K562 (cell line): ENCODE data around the gene C11orf98. TPM values are rescaled to one million over a fixed set of nuclear protein-coding genes. Genes with fewer than 3 reads are reported as not detected.

Source experiments
- ADNP ChIP-seq: fragments of 200-800 bp; sonication (Bioruptor generic); IDR thresholded peaks from 2 replicates; pipeline ENCODE4 v1.6.1; 2016; ENCODE audit warnings: missing genetic modification characterization, missing compliant biosample characterization
- ARHGAP35 ChIP-seq: fragments of 450-650 bp; IDR thresholded peaks from 2 replicates; pipeline ENCODE4 v1.6.1; 2018; ENCODE audit not compliant: partially characterized antibody
- BRCA1 ChIP-seq, 2 experiments: fragments of 450-650 bp in 1 of 2; sonication (generic) in 1 of 2; formaldehyde crosslinking in 1 of 2; IDR thresholded peaks; 2 replicates each; pipeline versions ENCODE4 v1.5.0 to v1.6.1; 2017 to 2020; ENCODE audit warnings: mild to moderate bottlenecking in 1 of 2, missing genetic modification reagents in 1 of 2
- CBX3 ChIP-seq, 2 experiments: IDR thresholded peaks; 1 replicate in 1 of 2; 2 replicates in 1 of 2; pipeline ENCODE4 v1.6.1; 2012; ENCODE audit warnings: inconsistent platforms in 2 of 2, low read length in 2 of 2, borderline replicate concordance in 1 of 2, control low read depth in 1 of 2
- E2F1 ChIP-seq: sonication (generic); formaldehyde crosslinking; IDR thresholded peaks from 2 replicates; pipeline ENCODE4 v1.8.1; 2023; ENCODE audit warnings: mild to moderate bottlenecking, missing genetic modification reagents, moderate library complexity
- FOXM1 ChIP-seq, 2 experiments: fragments of 450-650 bp in 1 of 2; sonication (generic) in 1 of 2; formaldehyde crosslinking in 1 of 2; IDR thresholded peaks; 2 replicates each; pipeline versions ENCODE4 v1.6.1 to v1.9.0; 2017 to 2022; ENCODE audit warnings: low read depth in 2 of 2, mild to moderate bottlenecking in 2 of 2, missing genetic modification reagents in 1 of 2, moderate library complexity in 1 of 2
- HMG20B ChIP-seq: fragments of 250-450 bp; sonication (Bioruptor Pico); IDR thresholded peaks from 2 replicates; pipeline ENCODE4 v1.5.0; 2021; ENCODE audit warnings: mild to moderate bottlenecking
- MXD1 ChIP-seq: fragments of 250-450 bp; sonication (Bioruptor Pico); IDR thresholded peaks from 2 replicates; pipeline ENCODE4 v1.8.0; 2021; ENCODE audit warnings: borderline replicate concordance, mild to moderate bottlenecking, moderate library complexity; ENCODE audit not compliant: poor library complexity, severe bottlenecking
- NFRKB ChIP-seq: fragments of 450-650 bp; IDR thresholded peaks from 2 replicates; pipeline ENCODE4 v1.6.1; 2016; ENCODE audit warnings: low read depth
- PBX2 ChIP-seq, 2 experiments: IDR thresholded peaks in 1 of 2; conservative IDR thresholded peaks in 1 of 2; 2 replicates each; pipeline ENCODE4 v1.6.1; 2016; ENCODE audit warnings: low read depth in 2 of 2, mild to moderate bottlenecking in 1 of 2, missing compliant biosample characterization in 1 of 2, missing genetic modification characterization in 1 of 2, moderate library complexity in 1 of 2
- POLR3G ChIP-seq: IDR thresholded peaks from 2 replicates; pipeline ENCODE4 v1.6.1; 2011; ENCODE audit not compliant: insufficient read length, insufficient replicate concordance; ENCODE audit errors: extremely low read depth
- RFX1 ChIP-seq: fragments of 450-650 bp; IDR thresholded peaks from 2 replicates; pipeline ENCODE4 v1.6.1; 2016; ENCODE audit warnings: mild to moderate bottlenecking, moderate library complexity
- SIN3A ChIP-seq, 2 experiments: fragments of 150-350 bp in 1 of 2; IDR thresholded peaks; 2 replicates each; pipeline ENCODE4 v1.6.1; 2011 to 2016; ENCODE audit warnings: borderline replicate concordance in 2 of 2, low read depth in 2 of 2, low read length in 2 of 2, mild to moderate bottlenecking in 2 of 2, moderate library complexity in 2 of 2; ENCODE audit not compliant: control insufficient read depth in 1 of 2
- TAL1 ChIP-seq: fragments of 450-650 bp; IDR thresholded peaks from 2 replicates; pipeline ENCODE4 v1.6.1; 2016; ENCODE audit warnings: mild to moderate bottlenecking
- TBL1XR1 ChIP-seq, 2 experiments: IDR thresholded peaks; 2 replicates each; pipeline ENCODE4 v1.6.1; 2012; ENCODE audit warnings: improper control_type of control experiment in 2 of 2, low read length in 2 of 2, mild to moderate bottlenecking in 1 of 2
- ZBTB1 ChIP-seq: sonication (generic); formaldehyde crosslinking; IDR thresholded peaks from 2 replicates; pipeline ENCODE4 v1.8.1; 2023; ENCODE audit warnings: missing genetic modification reagents, low read depth, mild to moderate bottlenecking, borderline replicate concordance
- ZC3H4 ChIP-seq: sonication (generic); formaldehyde crosslinking; IDR thresholded peaks from 2 replicates; pipeline ENCODE4 v1.9.0; 2021; ENCODE audit warnings: missing genetic modification reagents, borderline replicate concordance
- ZNF134 ChIP-seq: fragments of 250-450 bp; sonication (Bioruptor Pico); conservative IDR thresholded peaks from 2 replicates; pipeline ENCODE4 v1.4.0; 2020
- ZNF311 ChIP-seq: fragments of 250-450 bp; sonication (Bioruptor Pico); IDR thresholded peaks from 2 replicates; pipeline ENCODE4 v1.4.0; 2020; ENCODE audit warnings: mild to moderate bottlenecking, moderate library complexity
- ZNF354B ChIP-seq: fragments of 250-450 bp; sonication (Bioruptor Pico); IDR thresholded peaks from 2 replicates; pipeline ENCODE4 v1.4.0; 2020
- ZNF583 ChIP-seq: fragments of 250-450 bp; sonication (Bioruptor Pico); IDR thresholded peaks from 2 replicates; pipeline ENCODE4 v1.4.0; 2020
- polyA plus RNA-seq, 8 experiments: library from polyadenylated mRNA; depleted of rRNA in 4 of 8; stranded (reverse) in 5 of 8; unstranded in 3 of 8; fragments of >200 nt; fragmentation: Nextera tagmentation in 2 of 8; fragmentation: Illumina TruSeq in 1 of 8; extraction: Ambion mirVana in 2 of 8; extraction: Trizol in 1 of 8; gene quantifications; 2 replicates each; pipeline versions ENCODE4 v1.2.1 to v1.2.3, GENCODE V29; 2011 to 2014; ENCODE audit warnings: inconsistent platforms in 1 of 8, missing spikeins in 1 of 8
- total RNA-seq, 7 experiments: library from RNA; depleted of rRNA in 6 of 7; stranded (reverse); fragments of >200 nt in 6 of 7; fragmentation: Illumina TruSeq in 2 of 7; extraction: Trizol in 2 of 7; gene quantifications; 2 replicates each; pipeline versions ENCODE4 v1.2.1 to v1.2.3, GENCODE V29; 2011 to 2021; ENCODE audit warnings: low replicate concordance in 1 of 7

Gene C11orf98
- total and polyA plus RNA-seq, 9 of the 15 experiments (the other 6 are each of a cell fraction or from before 2014, with no cell fraction given), result 103 to 352 (median 218) TPM

GRCh38 chr11:62705880-62706849 lies 41.2 kb upstream of the C11orf98 start (continued):
- TF ChIP-seq CBX3 (IDR thresholded peaks at IDR 0.05; ENCODE audit: borderline replicate concordance in 1 of 2, low read length in 2 of 2) (no peak), E2F1 (CRISPR knock-in tag) (no peak), ZNF583 (CRISPR knock-in tag) (no peak), TAL1 (no peak), ZNF134 (CRISPR knock-in tag) (no peak), ZBTB1 (CRISPR knock-in tag) (no peak), RFX1 (peak; percentile 95), ZNF311 (no peak), TBL1XR1 (IDR thresholded peaks at IDR 0.05; ENCODE audit: low read length in 2 of 2) (no peak), ZNF354B (no peak), HMG20B (CRISPR knock-in tag) (peak; percentile 88; the same call in 1 of the 2 replicates), ADNP (tag) (no peak), POLR3G (no peak), BRCA1 (IDR thresholded peaks at IDR 0.05) (no peak), BRCA1 (CRISPR knock-in tag; IDR thresholded peaks at IDR 0.05) (no peak), MXD1 (CRISPR knock-in tag) (no peak), PBX2 (CRISPR knock-in tag; IDR thresholded peaks at IDR 0.05; ENCODE audit: low read depth) (no peak), PBX2 (tag; conservative IDR thresholded peaks at IDR 0.05; ENCODE audit: low read depth) (no peak), SIN3A (IDR thresholded peaks at IDR 0.05; ENCODE audit: borderline replicate concordance in 2 of 2, control insufficient read depth in 1 of 2, low read depth in 2 of 2, low read length in 2 of 2) (peak; percentile 55 to 56; a peak in 1 of 4 replicates), NFRKB (no peak), FOXM1 (IDR thresholded peaks at IDR 0.05; ENCODE audit: low read depth) (no peak), FOXM1 (CRISPR knock-in tag; IDR thresholded peaks at IDR 0.05; ENCODE audit: low read depth) (no peak; the same call in 1 of the 2 replicates), ARHGAP35 (no peak), ZC3H4 (CRISPR knock-in tag) (no peak)
